HCEC 1CT (cell line): Measurements from ENCODE around the gene BNC2.

Source experiments
- DNase-seq: peaks from one replicate; pipeline ENCODE4 v3.0.0-alpha.2; 2017

Gene BNC2

DNA sequence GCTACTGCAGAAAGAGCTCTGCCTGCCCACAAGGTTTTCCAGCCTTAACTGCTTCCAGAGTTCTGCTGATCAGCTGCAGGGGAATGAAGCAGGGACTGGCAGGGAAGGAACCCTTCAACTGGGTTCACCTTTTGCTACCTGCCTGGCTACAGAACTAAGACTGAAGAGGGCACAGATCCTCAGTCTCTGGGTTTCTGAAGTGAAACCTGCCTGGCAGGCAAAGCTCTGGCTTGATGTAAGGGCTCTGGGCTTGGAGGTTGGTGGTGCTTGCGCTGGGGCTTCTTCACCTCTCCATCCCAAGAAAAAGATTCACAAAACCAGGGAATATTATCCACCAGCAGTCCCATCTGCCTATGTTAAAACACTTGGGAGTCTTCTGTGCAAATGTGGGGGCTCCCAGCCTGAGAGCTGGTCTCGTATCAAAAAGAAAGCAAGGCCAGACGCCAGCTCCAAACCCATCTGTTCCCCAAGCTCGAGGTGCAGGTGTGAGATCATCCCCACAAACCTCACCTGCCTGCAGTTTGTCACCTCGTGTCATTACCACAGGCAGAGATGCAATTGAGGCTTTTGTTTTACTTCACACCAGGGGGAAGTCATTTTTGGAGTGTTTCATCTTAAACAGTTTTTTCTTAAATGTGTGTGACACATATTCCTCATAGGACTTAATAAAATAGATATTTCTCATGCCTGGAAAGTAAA lies 58.3 kb downstream of the BNC2 start:
- no peak for DNase-seq

DNA sequence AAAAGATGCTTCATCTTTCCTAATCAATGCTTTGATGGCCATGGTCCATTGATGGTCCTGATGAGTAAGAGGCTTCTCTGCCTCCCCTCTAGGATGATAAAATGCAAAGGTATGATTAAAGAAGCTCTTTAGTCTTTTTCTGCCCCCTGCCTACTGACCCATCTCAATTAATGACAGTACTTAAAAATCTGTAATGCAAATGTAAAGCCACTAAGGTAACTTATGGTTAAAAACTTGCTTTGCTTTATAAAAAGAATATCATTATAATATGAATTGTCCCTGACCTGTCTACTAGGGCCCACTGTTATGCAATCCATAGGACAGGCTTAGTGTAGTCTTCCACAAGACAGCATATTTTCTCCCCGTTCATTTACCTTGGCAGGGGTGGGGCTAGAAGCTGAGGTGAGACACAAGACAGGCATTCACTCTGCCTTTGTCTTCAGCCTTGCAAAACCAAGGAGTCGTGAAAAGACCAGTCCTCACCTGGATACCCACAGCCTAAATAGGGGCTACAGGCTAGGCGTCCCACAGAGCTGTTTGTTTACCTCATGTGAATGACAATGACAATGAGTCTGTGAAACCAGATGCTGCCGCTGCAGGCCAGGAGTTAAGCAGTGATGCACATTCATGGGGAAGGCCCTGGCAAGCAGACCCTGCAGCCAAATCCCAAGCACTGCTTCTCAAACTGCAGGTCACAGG lies 60.4 kb downstream of the BNC2 start:
- DNase-seq, result no peak

DNA sequence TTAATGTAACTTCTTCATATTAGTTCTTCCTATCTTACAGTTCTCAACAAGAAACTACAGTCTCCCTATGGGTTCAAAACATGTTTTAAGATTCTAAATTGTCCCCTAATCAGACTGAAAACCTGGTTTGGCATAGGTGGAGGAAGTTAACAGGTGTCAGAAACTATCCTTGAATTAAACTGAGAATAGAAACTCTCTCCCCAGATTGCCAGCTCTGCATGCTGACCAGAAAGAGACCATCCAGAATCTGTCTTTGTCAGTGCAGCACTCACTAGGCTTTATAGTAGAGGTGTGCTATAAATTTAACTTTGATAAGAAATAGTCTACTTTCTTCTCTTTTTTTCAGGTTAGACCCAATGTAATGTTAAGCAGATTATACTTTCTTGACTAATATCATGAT lies 63.8 kb downstream of the BNC2 start:
- no peak for DNase-seq

DNA sequence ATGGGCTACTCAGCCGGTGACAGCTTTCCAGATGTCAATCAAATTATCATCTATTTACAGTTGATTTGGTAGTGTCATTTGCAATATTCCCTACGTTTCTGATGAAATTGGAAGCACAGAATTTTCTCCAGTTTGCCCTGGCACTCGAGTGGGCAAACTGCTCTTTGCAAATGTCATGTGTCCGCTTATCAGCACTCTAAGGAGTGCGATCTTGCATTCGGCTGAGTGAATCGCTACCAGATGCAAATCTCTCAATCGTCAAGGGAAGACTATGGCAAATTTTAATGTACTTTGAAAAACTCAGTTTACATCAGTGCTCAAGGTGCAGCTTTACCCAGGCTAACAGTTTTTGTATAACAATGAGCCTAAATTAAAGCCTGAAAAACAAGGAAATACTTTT lies 66.8 kb downstream of the BNC2 start:
- DNase-seq, result no peak

DNA sequence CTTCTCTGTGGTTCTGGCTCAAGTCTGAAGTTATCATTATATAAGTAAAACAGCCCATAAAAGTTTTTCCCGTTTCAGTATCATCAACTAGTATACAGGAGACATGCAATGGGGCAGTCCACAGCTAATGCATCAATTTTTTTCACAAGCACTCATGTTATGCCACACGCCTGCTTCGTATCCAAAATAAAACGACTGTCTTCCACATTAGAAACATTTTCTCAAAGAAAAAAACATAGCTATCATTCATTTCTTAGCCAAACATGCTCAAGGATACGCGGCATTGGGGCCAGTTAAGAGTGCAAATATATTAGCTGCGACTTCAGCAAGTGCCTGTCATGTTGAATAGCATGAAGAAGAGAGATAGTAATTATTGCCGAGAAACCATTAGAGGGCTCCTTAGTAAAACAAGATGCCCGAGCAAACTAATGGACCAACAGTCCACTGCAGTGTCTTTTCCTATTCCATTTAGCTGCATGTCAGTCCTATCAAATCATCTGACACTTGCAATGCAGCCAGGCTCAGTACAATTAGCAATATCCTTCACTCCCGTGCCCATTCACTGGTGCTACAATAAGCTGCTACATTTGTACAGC lies 68.5 kb downstream of the BNC2 start:
- DNase-seq, result no peak

DNA sequence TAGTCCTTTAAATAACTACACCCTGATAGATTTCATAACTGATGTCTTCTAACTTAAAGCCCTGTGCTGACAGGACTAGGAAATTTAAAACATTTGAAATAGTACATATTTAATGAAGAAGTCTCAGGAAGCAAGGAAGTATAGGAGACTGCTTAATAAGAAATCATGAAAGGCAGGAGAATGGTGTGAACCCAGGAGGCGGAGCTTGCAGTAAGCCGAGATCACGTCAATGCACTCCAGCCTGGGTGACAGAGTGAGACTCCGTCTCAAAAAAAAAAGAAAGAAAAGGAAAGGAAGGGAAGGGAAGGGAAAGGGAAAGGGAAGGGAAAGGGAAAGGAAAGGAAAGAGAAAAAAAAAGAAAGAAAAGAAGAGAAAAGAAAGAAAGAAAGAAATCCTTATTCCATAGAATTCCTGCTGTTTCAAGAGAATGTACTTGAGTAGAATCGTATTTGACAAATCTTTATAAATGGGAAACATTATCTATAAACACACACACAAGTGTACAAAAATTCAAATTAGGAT lies 74.1 kb downstream of the BNC2 start:
- no peak for DNase-seq

DNA sequence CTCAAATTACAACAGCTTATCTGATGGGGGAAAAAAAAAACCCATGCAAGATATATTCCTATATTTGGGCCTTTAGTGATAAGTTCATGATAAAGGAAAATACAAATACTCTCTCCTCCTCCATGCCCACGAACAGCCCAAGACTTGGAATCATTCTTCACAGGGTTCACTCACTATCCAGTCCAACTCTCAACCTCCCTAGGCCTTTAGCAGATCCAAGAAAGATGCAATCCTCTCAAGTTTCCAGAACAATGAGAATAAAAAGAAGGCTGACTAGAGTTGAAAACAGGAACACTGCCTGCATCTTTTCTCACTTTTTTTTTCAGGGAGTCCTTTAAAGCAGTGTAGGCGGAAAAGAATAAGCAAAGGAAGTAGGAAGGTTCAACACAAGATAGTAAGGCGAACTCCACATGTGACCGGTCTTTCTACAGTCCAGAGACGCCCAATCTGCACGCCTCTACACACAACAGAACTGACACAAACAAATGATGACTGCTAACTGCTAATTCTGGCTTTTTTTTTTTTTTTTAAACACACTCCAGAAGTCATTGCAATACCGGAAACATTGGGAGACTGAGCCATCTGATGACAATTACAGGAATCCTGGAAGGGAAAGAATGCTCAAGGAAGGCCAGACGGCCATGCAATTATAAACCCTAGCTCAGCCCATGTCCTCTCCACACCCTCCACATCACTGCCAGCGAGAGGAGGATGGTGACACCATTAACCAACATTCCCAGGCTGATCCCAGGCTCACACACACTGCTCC lies 75.4 kb downstream of the BNC2 start:
- peak; percentile 90 for DNase-seq

DNA sequence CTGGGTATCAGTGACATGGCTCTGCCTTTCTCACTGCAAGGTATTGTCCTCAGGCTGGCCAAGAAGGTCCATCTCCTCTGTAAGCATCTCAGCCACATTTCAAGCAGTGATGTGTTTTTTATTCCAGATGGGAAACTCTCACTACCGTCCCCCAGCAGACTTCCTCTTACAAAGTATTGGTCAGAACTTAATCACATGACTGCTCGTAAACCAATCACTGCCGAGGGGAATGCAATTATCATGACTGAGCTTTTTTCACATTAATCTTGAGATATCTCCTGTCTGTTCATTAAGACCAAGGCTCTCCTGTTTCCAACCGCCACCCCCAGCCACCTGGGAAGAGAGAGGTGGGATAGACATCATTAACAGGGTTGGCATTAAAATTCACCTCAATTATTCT lies 76.4 kb downstream of the BNC2 start:
- DNase-seq, result no peak

DNA sequence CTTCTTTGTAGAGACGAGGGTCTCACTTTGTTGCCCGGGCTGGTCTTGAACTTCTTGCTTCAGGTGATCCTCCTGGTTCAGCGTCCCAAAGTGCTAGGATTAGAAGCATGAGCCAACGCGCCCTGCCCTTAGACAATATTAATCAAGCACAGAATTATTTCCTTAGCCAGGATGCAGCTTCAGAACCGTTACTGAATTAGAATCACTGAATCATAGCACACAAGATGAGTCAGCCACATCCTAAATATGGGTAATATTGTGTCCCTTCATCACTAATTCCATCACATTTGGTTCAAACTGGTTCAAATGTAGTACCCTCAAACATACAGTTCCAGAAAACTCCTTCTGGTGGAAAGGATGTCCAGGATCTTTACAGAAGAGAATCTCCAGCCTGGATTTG lies 82.7 kb downstream of the BNC2 start:
- peak; percentile 67 for DNase-seq

DNA sequence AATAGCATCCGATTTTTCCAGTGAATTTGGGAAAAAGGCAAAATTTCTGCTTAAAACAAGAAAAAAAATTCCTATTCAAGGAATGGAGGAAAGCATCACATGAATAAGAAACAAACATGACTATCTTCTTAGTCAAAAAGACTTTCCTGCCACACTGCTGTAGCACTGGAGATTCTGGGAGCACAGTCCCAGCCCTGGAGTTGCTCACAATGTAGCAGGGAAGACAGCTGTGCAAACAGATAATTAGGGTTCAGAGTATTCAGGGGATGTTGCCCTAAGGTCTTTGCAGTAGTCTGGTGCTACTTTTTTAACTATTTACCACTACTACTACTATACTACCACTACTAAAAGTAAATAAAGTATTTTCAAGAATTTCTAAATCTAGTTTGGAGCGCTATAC lies 86.5 kb downstream of the BNC2 start:
- no peak for DNase-seq

DNA sequence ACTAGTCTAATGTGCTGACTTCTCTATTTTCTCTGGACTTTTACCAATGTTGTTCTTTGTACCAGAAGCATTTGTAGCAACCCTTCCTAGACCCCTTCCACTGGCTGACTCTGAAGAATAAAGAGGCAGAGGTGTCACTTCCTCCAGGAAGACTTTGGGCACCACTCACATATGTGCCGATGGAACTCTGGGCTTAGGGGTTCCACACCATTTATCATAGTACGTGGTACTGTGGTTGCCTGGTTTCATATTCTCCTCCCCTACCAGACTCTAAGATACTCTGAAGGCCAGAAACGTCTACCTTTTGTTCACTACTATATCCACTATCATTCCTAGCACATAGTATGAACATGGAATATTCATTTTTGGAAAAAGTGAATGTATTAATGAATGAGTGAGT lies 88.0 kb downstream of the BNC2 start:
- DNase-seq, result no peak

DNA sequence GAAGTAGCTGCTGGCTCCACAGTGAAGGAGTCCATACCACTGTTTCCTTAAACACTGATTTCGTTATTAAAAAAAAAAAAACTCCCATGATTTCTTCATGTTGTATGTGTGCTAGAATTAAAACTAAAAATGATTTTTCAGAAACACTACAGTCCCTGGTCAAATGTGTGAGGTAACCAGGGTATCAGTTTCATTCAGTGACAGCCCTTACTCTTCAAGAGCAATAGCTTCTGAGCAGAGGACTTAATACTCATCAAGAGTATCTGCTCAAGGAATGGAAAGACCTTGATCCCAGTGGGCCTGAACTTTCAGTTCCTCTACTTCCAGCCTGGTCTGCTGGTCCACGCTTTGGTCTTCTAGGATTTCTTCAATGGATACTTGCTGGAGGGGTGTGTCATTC lies 95.1 kb downstream of the BNC2 start:
- DNase-seq, result no peak

DNA sequence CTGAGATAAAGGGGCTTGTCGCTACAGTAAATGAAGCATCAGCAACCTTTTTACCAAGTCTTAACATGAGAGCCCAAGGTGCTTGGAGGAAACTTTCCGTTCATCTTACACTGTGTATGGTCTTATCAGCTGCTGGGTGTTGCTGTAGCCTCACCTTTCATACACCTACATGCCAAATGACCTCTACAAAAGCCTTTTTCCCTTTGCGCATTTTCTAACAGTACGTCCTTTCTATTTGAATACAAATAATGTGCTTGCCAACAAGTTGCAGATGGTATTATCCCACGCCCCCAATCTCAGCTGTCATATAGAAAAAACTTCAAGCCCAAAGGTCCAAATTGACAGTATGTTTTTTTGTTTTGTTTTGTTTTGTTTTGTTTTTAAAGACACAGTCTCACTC lies 96.9 kb downstream of the BNC2 start:
- no peak for DNase-seq

DNA sequence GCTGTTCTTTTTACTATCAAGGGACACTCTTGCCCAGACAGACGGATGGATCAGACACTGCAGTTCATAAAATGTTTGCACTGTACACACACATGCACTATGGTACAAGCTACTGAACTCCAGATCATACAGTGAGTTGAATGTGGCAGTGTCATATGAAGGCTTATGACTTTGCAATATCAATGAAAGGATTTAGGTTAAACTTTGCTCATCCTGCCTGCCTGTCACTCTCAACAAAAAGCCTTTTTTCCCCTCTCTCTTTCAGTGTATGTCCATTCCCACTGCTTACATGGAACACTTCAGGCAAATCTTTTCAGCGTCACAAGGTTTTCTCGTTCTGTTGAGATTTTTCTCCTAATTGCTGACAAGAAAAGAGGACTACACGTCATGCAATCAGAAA lies 97.4 kb downstream of the BNC2 start:
- DNase-seq, result no peak

DNA sequence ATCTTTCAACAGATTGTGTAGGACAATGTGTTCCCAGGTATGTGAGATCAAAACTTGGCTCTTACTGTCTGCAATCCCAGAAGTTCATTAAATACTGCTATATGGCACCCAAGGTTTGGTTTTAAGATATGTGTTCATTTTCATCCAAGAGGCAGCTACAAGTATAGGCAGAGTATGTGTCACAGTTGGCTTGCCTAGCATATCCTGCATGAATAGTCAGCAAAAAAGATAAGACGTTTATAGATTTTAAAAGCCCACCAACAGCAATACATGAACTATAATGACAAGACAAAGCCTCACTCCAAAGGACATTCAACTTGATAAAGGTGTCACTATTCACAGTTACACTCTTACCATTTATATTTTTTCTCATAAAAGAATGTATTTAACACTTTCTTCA lies 99.1 kb downstream of the BNC2 start:
- DNase-seq, result no peak

DNA sequence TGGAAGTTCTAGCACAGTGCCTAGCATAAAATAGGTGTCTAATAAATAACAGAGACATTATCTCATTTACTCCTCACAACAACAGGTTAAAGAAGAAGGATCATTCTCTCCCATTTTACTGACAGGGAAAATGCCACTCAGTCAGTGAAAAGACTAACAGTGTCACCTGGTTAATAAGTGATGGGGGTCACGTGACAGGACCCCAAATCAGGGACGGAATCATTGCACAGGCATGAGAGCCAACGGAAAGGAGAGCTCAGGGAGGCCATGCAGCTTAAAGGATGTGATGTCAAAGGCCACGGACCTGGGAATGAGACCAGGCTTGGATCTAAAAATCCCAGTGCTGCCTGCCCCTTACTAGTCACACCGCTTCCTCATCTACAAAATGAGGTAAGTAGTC lies 101.2 kb downstream of the BNC2 start:
- DNase-seq, result no peak

DNA sequence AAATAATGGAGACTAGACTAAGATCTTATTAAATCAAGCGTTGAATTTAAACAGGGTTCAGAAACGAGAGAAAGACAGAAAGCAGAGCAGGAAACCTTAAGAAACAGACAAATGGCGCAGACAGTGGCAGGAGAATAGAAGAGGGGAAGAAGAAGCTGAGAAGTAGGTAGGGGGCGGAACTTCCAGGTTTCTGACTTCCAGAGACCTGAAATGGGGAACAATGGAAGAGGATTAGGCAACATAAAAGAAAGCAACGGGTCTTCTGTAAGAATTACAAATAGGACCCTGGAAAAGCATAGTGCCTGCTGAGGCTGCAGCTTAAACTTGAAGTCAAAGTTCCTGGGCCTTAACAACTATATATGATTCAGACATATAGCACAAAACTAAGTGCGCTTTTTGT lies 101.7 kb downstream of the BNC2 start:
- no peak for DNase-seq

DNA sequence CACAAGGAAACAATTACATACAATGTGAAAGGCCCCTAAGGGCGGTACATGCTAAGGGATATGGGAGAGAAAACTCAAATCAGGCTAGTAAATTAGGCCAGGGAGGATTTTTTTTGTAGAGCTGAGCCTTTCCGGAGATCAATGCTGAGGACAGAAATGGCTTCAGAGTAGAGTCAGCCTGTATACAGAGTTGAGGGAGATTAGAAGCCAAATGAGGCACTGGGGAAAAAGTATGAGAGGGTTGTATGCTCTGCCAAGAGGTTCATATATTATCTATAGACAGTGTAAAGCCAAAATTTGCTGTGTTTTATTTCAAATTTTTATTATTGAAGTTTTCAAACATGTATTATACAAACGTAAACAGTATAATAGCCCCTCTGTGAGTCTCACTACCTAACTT lies 103.1 kb downstream of the BNC2 start:
- no peak for DNase-seq

DNA sequence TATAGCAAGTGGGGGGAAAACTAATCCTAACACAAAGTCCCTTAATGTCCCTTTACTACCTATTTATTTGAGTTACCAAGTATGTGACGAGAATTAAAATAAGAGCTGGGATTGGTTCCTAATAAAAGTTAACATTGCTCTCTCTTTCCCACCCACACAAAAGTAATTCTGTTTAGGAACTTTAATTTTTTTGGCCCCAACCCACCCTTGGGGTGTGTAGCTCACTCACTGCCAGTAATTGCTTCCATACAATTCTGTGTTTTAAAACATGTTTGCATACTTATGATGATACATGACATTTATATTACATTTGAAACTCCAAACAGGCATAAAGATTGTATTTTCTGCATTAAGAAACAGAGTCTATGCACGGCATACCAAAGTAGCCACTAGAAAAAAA lies 106.5 kb downstream of the BNC2 start:
- DNase-seq, result no peak

DNA sequence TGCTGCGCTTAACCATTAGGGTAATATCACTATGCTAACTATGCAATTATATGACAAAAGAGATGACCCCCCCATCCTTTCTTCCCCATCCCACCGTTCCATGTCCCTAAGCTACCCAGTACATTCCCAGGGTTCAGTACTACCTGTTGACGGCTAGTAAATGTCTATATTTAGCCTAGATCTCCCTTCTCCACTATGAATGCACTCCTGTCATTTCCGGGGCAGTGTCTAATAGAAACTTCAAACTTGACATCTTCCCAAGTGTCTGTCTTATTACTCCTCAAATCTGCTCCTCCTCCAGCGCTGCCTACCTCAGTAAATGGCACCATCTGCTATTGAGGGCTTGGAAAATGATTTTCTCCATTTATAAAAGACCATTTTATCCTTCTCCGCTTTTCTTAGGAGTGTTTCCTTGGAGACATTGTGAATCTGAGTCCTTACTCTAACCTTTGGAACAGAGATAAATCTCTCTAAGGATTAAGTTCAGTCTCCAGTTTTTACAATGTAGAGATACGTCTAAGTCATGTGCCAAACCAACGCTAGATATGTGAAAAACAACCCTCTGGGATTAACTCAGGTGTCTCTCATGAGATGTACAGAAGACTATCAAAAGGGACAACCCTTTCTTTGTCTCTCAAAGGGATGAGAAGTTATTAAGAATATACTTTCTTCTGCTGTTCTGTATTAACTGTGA lies 114.9 kb downstream of the BNC2 start:
- no peak for DNase-seq

DNA sequence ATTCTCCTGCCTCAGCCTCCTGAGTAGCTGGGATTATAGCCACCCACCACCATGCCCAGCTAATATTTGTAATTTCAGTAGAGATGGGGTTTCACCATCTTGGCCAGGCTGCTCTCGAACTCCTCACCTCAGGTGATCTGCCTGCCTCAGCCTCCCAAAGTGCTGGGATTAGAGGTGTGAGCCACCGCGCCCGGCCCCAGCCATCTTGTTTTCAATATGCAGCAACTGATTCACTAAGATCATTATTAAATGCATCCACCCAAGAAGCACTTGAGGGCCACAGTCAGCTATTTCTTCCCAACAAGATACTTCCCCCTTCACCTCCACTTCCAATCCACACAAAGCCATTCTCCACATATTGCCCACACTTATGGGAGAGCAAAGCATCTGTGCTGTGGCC lies 115.8 kb downstream of the BNC2 start:
- no peak for DNase-seq

DNA sequence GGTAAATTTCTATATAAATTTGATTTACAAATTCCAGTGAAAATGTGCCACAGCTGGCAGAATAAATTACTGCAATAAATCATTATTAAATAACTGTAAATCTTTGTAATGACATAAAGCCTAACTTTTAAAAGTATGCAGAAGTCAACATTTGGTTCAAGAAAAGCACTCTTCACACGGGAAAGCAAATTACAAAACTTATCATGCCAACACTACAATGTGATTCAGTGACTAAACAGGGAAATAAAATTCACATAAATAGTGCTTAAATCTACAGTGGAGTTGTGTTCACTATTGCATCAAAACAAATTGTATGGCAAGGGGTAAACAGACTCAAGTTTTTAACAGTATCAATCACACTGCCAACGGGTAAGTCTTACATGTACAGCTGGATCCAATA lies 117.2 kb downstream of the BNC2 start:
- DNase-seq, result no peak

DNA sequence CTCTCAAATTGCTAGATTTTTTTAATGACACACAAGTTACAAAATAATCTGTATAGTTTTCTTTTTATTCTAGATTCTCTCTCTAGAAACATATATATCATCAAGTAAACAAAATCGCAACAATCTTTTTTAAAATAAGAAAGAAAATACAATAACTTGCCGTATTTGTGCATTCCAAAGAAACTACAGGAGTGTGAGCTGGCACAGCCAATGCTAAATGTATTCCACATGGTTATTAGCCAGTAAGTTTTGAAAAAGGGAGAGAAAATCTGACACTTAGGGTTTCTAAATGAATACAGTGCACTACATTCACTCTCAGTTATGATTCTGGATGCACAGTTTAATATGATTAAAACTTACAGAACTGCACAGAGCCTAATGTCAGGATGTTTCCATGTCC lies 117.9 kb downstream of the BNC2 start:
- no peak for DNase-seq
